Mesenchymal stem cell (in vitro differentiated cells and primary cell): ENCODE results near the gene UBE2I.

ENCODE experiments used
- DNase-seq: peaks from one replicate; pipeline ENCODE4 v3.0.0-alpha.2; 2013
- H2AFZ ChIP-seq: one replicate; pipeline ENCODE4 v1.6.1; 2013; ENCODE audit warnings: low read depth, mild to moderate bottlenecking, control low read depth, inconsistent platforms, low read length, moderate library complexity
- H2AK5ac ChIP-seq: 2 replicates; pipeline ENCODE4 v1.6.1; 2013; ENCODE audit warnings: low read length, moderate library complexity, mild to moderate bottlenecking, inconsistent platforms; ENCODE audit not compliant: severe bottlenecking
- H2BK120ac ChIP-seq: one replicate; pipeline ENCODE4 v1.6.1; 2013; ENCODE audit warnings: low read depth, mild to moderate bottlenecking, inconsistent platforms, low read length, moderate library complexity
- H2BK12ac ChIP-seq, 2 experiments: one replicate each; pipeline ENCODE4 v1.6.1; 2013; ENCODE audit warnings: inconsistent platforms in 2 of 2, low read length in 2 of 2, mild to moderate bottlenecking in 2 of 2, moderate library complexity in 2 of 2, control low read depth in 1 of 2
- H2BK15ac ChIP-seq: one replicate; pipeline ENCODE4 v1.6.1; 2013; ENCODE audit warnings: mild to moderate bottlenecking, low read depth, inconsistent platforms; ENCODE audit not compliant: poor library complexity, severe bottlenecking
- H2BK5ac ChIP-seq: 2 replicates; pipeline ENCODE4 v1.6.1; 2013; ENCODE audit warnings: low read depth, mild to moderate bottlenecking, low read length, control low read depth, inconsistent platforms; ENCODE audit not compliant: poor library complexity, severe bottlenecking
- H3K14ac ChIP-seq, 2 experiments: one replicate each; pipeline ENCODE4 v1.6.1; 2013; ENCODE audit warnings: inconsistent platforms in 2 of 2, low read length in 2 of 2, control low read depth in 1 of 2, mild to moderate bottlenecking in 1 of 2, moderate library complexity in 1 of 2
- H3K18ac ChIP-seq, 2 experiments: one replicate each; pipeline ENCODE4 v1.6.1; 2013; ENCODE audit warnings: inconsistent platforms in 2 of 2, low read length in 2 of 2, control low read depth in 1 of 2, low read depth in 1 of 2, mild to moderate bottlenecking in 1 of 2
- H3K23ac ChIP-seq, 2 experiments: one replicate each; pipeline ENCODE4 v1.6.1; 2013; ENCODE audit warnings: inconsistent platforms in 2 of 2, low read length in 2 of 2, mild to moderate bottlenecking in 2 of 2, moderate library complexity in 2 of 2, control low read depth in 1 of 2
- H3K27ac ChIP-seq: 2 replicates; pipeline ENCODE4 v1.5.1; 2013; ENCODE audit warnings: mild to moderate bottlenecking, moderate library complexity, low read length, control low read depth, inconsistent platforms; ENCODE audit not compliant: poor library complexity, severe bottlenecking
- H3K27me3 ChIP-seq, 2 experiments: 2 replicates each; pipeline versions ENCODE4 v1.6.1 to v1.7.0; 2013; ENCODE audit warnings: low read length in 2 of 2, mild to moderate bottlenecking in 2 of 2, moderate library complexity in 2 of 2, control low read depth in 1 of 2, inconsistent platforms in 1 of 2; ENCODE audit not compliant: control insufficient read depth in 1 of 2, insufficient read depth in 1 of 2
- H3K36me3 ChIP-seq, 2 experiments: 2 replicates each; pipeline versions ENCODE4 v1.6.1 to v1.7.0; 2013; ENCODE audit warnings: low read length in 2 of 2, control low read depth in 1 of 2, inconsistent platforms in 1 of 2, low read depth in 1 of 2, mild to moderate bottlenecking in 1 of 2; ENCODE audit not compliant: insufficient read depth in 2 of 2, control insufficient read depth in 1 of 2
- H3K4ac ChIP-seq, 2 experiments: one replicate each; pipeline ENCODE4 v1.6.1; 2013; ENCODE audit warnings: inconsistent platforms in 2 of 2, low read length in 2 of 2, mild to moderate bottlenecking in 2 of 2, moderate library complexity in 2 of 2, control low read depth in 1 of 2, low read depth in 1 of 2
- H3K4me1 ChIP-seq: 2 replicates; pipeline ENCODE4 v1.6.1; 2013; ENCODE audit warnings: low read depth, low read length, control low read depth; ENCODE audit not compliant: control insufficient read depth, insufficient read depth
- H3K4me2 ChIP-seq: 2 replicates; pipeline ENCODE4 v1.6.1; 2013; ENCODE audit warnings: low read length, mild to moderate bottlenecking, inconsistent platforms; ENCODE audit not compliant: poor library complexity, severe bottlenecking
- H3K4me3 ChIP-seq, 2 experiments: 2 replicates each; pipeline versions ENCODE4 v1.5.1 to v1.7.0; 2013; ENCODE audit warnings: low read length in 2 of 2, mild to moderate bottlenecking in 2 of 2, control low read depth in 1 of 2, low read depth in 1 of 2; ENCODE audit not compliant: insufficient read depth in 1 of 2
- H3K79me1 ChIP-seq: replicated peaks from 2 replicates; pipeline ENCODE4 v1.6.1; 2013; ENCODE audit warnings: mild to moderate bottlenecking, control low read depth, low read length, inconsistent platforms; ENCODE audit not compliant: poor library complexity, severe bottlenecking
- H3K9ac ChIP-seq: 2 replicates; pipeline ENCODE4 v1.7.0; 2013; ENCODE audit warnings: mild to moderate bottlenecking, low read length, moderate library complexity
- H3K9me3 ChIP-seq: 2 replicates; pipeline ENCODE4 v1.7.0; 2013; ENCODE audit warnings: mild to moderate bottlenecking, low read length; ENCODE audit not compliant: control insufficient read depth
- H4K8ac ChIP-seq: one replicate; pipeline ENCODE4 v1.6.1; 2013; ENCODE audit warnings: inconsistent platforms, mild to moderate bottlenecking, low read length, moderate library complexity
- H4K91ac ChIP-seq: one replicate; pipeline ENCODE4 v1.6.1; 2013; ENCODE audit warnings: mild to moderate bottlenecking, low read length, inconsistent platforms
- WGBS: methylation state at CpG from one replicate; pipeline ENCODE4 v1.1.7; 2013; ENCODE audit warnings: mixed read lengths; 5-methylcytosine and 5-hydroxymethylcytosine counted together

Gene UBE2I

GRCh38 chr16:1314399-1315068 lies 5.1 kb downstream of the UBE2I start:
- H3K9ac ChIP-seq, result no peak overlapping the region
- H2AFZ ChIP-seq, result no peak overlapping the region
- H3K79me1 ChIP-seq, result peaks cover 23% of the 10 kb centered on the region
- no peak overlapping the region for H3K4me2 ChIP-seq
- DNase-seq, result no peak
- H2BK120ac ChIP-seq, result no peak overlapping the region
- no peak overlapping the region for H2AK5ac ChIP-seq
- peaks cover 61 to 76% of the 10 kb centered on the region in 2 experiments for H3K36me3 ChIP-seq
- WGBS, result 98% methylated on average over 28 of the region's 28 CpGs
- no peak overlapping the region for H2BK12ac ChIP-seq
- no peak overlapping the region for H2BK5ac ChIP-seq
- no peak overlapping the region for H3K27ac ChIP-seq
- H3K18ac ChIP-seq, result no peak overlapping the region
- H3K4me1 ChIP-seq, result peaks cover 31% of the 10 kb centered on the region
- H3K14ac ChIP-seq, result no peak overlapping the region
- no peak overlapping the region for H4K8ac ChIP-seq
- H3K23ac ChIP-seq, result no peak overlapping the region
- no peak overlapping the region for H2BK15ac ChIP-seq
- no peaks in the 10 kb centered on the region for H3K27me3 ChIP-seq
- no peaks in the 10 kb centered on the region for H3K9me3 ChIP-seq
- no peak overlapping the region for H3K4me3 ChIP-seq
- H4K91ac ChIP-seq, result no peak overlapping the region
- no peak overlapping the region for H3K4ac ChIP-seq

GRCh38 chr16:1315081-1316032 lies 5.9 kb downstream of the UBE2I start:
- Histone ChIP-seq H2BK12ac (no peak overlapping the region), H3K36me3 (peaks cover 69 to 84% of the 10 kb centered on the region in 2 experiments), H4K8ac (no peak overlapping the region), H3K27me3 (no peaks in the 10 kb centered on the region), H3K23ac (no peak overlapping the region), H3K9ac (no peak overlapping the region), H2BK15ac (no peak overlapping the region), H2AK5ac (no peak overlapping the region), H3K79me1 (peaks cover 29% of the 10 kb centered on the region), H3K4me3 (no peak overlapping the region), H2BK120ac (no peak overlapping the region), H3K4me1 (peaks cover 31% of the 10 kb centered on the region), H3K4me2 (no peak overlapping the region), H3K18ac (no peak overlapping the region), H3K14ac (no peak overlapping the region), H3K27ac (no peak overlapping the region), H2BK5ac (no peak overlapping the region), H2AFZ (no peak overlapping the region), H4K91ac (no peak overlapping the region), H3K4ac (no peak overlapping the region), H3K9me3 (no peaks in the 10 kb centered on the region)
- DNase-seq, result no peak
- 94% methylated on average over 46 of the region's 46 CpGs for WGBS

GRCh38 chr16:1316033-1316405 lies 6.6 kb downstream of the UBE2I start:
- Histone ChIP-seq H3K4ac (no peak overlapping the region), H3K4me2 (no peak overlapping the region), H3K27me3 (no peaks in the 10 kb centered on the region), H3K27ac (no peak overlapping the region), H2BK12ac (no peak overlapping the region), H2BK15ac (no peak overlapping the region), H3K9me3 (no peaks in the 10 kb centered on the region), H3K23ac (no peak overlapping the region), H3K36me3 (peaks cover 75 to 90% of the 10 kb centered on the region in 2 experiments), H2BK5ac (no peak overlapping the region), H2AFZ (no peak overlapping the region), H2AK5ac (no peak overlapping the region), H3K14ac (no peak overlapping the region), H3K79me1 (peaks cover 35% of the 10 kb centered on the region), H3K4me3 (no peak overlapping the region), H3K18ac (no peak overlapping the region), H2BK120ac (no peak overlapping the region), H3K9ac (no peak overlapping the region), H4K91ac (no peak overlapping the region), H3K4me1 (peaks cover 29% of the 10 kb centered on the region), H4K8ac (no peak overlapping the region)
- no peak for DNase-seq
- WGBS, result 93% methylated on average over 14 of the region's 14 CpGs
